ACHN (cell line): ENCODE results near the gene WWOX.

Source experiments
- DNase-seq: peaks from one replicate; pipeline ENCODE4 v3.0.0-alpha.2; 2015
- in situ Hi-C: cut with HindIII; loops from 2 replicates; pipeline ENCODE4 v1.10.0; 2017; ENCODE audit warnings: low sequenced_read_pairs, low pct_ligation_motif_present, low pct_unique_long_range_greater_than_20kb

WWOX gene

GRCh38 chr16:78704416-78704815 is 605.0 kb downstream of the WWOX start:
- in situ Hi-C loops = no loop called here
- no peak for DNase-seq

- DNase-seq = peak; percentile 19
- in situ Hi-C loops = no loop called here
These were observed 606.2 kb downstream of the WWOX start for GRCh38 chr16:78705694-78706093.

GRCh38 chr16:78706637-78707036 is 607.2 kb downstream of the WWOX start:
- no peak for DNase-seq
- in situ Hi-C loops = no loop called here

GRCh38 chr16:78709137-78709884 is 609.9 kb downstream of the WWOX start:
- in situ Hi-C loops = no loop called here
- DNase-seq = no peak

- no peak for DNase-seq
- in situ Hi-C loops = no loop called here
These were observed 615.7 kb downstream of the WWOX start for GRCh38 chr16:78715106-78715505.

GRCh38 chr16:78715673-78716072 is 616.2 kb downstream of the WWOX start:
- in situ Hi-C loops = no loop called here
- no peak for DNase-seq

GRCh38 chr16:78718141-78718540 is 618.7 kb downstream of the WWOX start:
- in situ Hi-C loops = no loop called here
- no peak for DNase-seq

- no peak for DNase-seq
- in situ Hi-C loops = no loop called here
These were observed 621.0 kb downstream of the WWOX start for GRCh38 chr16:78720416-78720815.

- in situ Hi-C loops = no loop called here
- DNase-seq = no peak
These were observed 628.1 kb downstream of the WWOX start for GRCh38 chr16:78727536-78727935.

GRCh38 chr16:78729687-78730086 is 630.2 kb downstream of the WWOX start:
- DNase-seq = no peak
- in situ Hi-C loops = no loop called here

- DNase-seq = no peak
- in situ Hi-C loops = no loop called here
These were observed 632.3 kb downstream of the WWOX start for GRCh38 chr16:78731785-78732184.

GRCh38 chr16:78732696-78733095 is 633.2 kb downstream of the WWOX start:
- DNase-seq = no peak
- in situ Hi-C loops = no loop called here

GRCh38 chr16:78735337-78735736 is 635.9 kb downstream of the WWOX start:
- in situ Hi-C loops = no loop called here
- DNase-seq = no peak

- DNase-seq = no peak
- in situ Hi-C loops = no loop called here
These were observed 638.2 kb downstream of the WWOX start for GRCh38 chr16:78737630-78738029.

GRCh38 chr16:78738557-78738956 is 639.1 kb downstream of the WWOX start:
- in situ Hi-C loops = no loop called here
- DNase-seq = no peak

- DNase-seq = no peak
- in situ Hi-C loops = no loop called here
These were observed 640.8 kb downstream of the WWOX start for GRCh38 chr16:78740269-78740668.

- DNase-seq = no peak
- in situ Hi-C loops = no loop called here
These were observed 643.2 kb downstream of the WWOX start for GRCh38 chr16:78742501-78743283.

GRCh38 chr16:78743556-78743955 is 644.1 kb downstream of the WWOX start:
- no peak for DNase-seq
- in situ Hi-C loops = no loop called here

- no peak for DNase-seq
- in situ Hi-C loops = no loop called here
These were observed 644.6 kb downstream of the WWOX start for GRCh38 chr16:78744099-78744498.

- DNase-seq = no peak
- in situ Hi-C loops = no loop called here
These were observed 645.3 kb downstream of the WWOX start for GRCh38 chr16:78744796-78745107.
